Measurements from ENCODE around the gene FGF4.

Gene FGF4

DNA sequence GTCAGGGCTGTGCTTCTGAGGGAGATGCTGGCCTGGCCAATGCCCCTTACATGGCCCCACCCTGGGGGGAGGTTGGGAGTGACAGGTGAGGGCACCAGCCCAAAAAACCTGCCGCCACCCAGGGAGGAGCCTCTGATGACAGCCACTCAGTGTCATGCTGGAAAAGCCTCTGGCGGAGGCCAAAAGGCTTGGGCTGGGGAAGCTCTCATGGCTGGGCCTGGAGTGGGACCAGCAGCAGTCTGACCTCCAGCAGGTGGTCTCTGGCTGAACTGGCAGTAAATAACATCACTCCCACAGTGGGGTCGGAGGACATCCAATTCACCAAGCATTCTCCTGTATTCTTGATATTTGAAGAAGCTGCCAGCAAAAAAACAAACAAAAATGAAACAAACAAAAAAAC lies 24.0 kb upstream of the FGF4 start:
- Histone ChIP-seq H3K9me3 (ENCODE audit: insufficient read depth, low read depth, low read length) (no peaks in the 10 kb centered on the region), H3F3A (ENCODE audit: low read depth) (no peaks in the 10 kb centered on the region), H4K20me1 (ENCODE audit: insufficient read depth, low read length, poor library complexity, severe bottlenecking) (no peaks in the 10 kb centered on the region), H3K9me2 (replicated peaks; ENCODE audit: low read depth, low read length) (no peaks in the 10 kb centered on the region), H3K36me3 (ENCODE audit: insufficient read depth, low read length) (no peaks in the 10 kb centered on the region), H3K27me3 (ENCODE audit: insufficient read depth, low read length, poor library complexity, severe bottlenecking) (no peaks in the 10 kb centered on the region), H3K9ac (ENCODE audit: low read depth, low read length, poor library complexity, severe bottlenecking) (no peak overlapping the region), H3K4me3 (ENCODE audit: low read length, poor library complexity, severe bottlenecking) (no peak overlapping the region), H3K4me1 (ENCODE audit: insufficient read depth, low read length, poor library complexity, severe bottlenecking) (no peaks in the 10 kb centered on the region), H3K4me2 (ENCODE audit: low read depth, low read length, poor library complexity, severe bottlenecking) (no peak overlapping the region), H3K79me2 (ENCODE audit: insufficient read depth, low read length) (no peaks in the 10 kb centered on the region), H2AFZ (ENCODE audit: low read length) (no peak overlapping the region)
- TF ChIP-seq, protein P1, sequence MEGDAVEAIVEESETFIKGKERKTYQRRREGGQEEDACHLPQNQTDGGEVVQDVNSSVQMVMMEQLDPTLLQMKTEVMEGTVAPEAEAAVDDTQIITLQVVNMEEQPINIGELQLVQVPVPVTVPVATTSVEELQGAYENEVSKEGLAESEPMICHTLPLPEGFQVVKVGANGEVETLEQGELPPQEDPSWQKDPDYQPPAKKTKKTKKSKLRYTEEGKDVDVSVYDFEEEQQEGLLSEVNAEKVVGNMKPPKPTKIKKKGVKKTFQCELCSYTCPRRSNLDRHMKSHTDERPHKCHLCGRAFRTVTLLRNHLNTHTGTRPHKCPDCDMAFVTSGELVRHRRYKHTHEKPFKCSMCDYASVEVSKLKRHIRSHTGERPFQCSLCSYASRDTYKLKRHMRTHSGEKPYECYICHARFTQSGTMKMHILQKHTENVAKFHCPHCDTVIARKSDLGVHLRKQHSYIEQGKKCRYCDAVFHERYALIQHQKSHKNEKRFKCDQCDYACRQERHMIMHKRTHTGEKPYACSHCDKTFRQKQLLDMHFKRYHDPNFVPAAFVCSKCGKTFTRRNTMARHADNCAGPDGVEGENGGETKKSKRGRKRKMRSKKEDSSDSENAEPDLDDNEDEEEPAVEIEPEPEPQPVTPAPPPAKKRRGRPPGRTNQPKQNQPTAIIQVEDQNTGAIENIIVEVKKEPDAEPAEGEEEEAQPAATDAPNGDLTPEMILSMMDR (conservative IDR thresholded peaks at IDR 0.05; ENCODE audit: low read length), result no peak
- no peak for TF ChIP-seq EZH2phosphoT487 (IDR thresholded peaks at IDR 0.05; ENCODE audit: borderline replicate concordance)

DNA sequence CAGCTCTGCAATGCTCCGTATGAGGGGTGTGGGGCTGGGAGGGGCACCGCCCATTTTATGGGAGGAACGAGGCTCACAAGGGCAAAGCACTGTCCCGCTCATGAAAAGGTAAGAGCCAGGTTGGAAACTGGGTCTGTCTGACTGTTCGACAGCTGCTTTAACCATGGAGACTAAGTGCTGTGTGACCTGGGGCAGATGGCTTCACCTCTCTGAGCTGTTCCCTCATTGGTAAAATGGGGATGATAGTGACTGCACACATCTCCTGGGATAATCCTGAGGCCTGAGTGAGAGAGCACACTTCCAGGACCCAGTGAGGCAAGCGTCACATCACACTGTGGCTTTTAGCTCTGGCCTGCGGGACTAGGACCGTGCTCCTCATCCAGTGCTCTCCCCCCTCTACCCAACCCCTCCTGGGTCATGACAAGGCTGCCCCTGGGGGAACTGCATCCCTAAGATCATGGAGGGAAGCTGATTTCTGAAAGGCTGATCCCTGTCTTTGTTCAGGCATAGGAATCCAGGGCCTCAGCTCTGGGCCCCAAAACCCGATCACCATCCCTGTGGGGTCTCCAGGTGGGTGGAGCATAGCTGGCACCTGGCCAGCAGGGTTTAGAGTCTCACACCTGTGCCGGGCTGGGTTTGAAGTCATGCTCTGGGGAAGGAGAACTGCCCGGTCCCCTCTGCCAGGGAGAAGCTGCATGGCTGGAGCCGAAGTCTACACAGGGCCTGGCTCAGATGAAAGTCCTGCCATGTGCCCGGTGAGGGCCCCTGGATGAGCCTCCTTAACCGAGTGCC lies 22.8 kb upstream of the FGF4 start:
- TF ChIP-seq, protein P1 (conservative IDR thresholded peaks at IDR 0.05; ENCODE audit: low read length), result no peak
- TF ChIP-seq EZH2phosphoT487 (IDR thresholded peaks at IDR 0.05; ENCODE audit: borderline replicate concordance), result no peak
- no peaks in the 10 kb centered on the region for H3K9me3 ChIP-seq (ENCODE audit: insufficient read depth, low read depth, low read length)
- H3K4me1 ChIP-seq (ENCODE audit: insufficient read depth, low read length, poor library complexity, severe bottlenecking), result no peaks in the 10 kb centered on the region
- H2AFZ ChIP-seq (ENCODE audit: low read length), result no peak overlapping the region
- H3K4me3 ChIP-seq (ENCODE audit: low read length, poor library complexity, severe bottlenecking), result no peak overlapping the region
- H3F3A ChIP-seq (ENCODE audit: low read depth), result no peaks in the 10 kb centered on the region
- no peaks in the 10 kb centered on the region for H3K36me3 ChIP-seq (ENCODE audit: insufficient read depth, low read length)
- H3K9ac ChIP-seq (ENCODE audit: low read depth, low read length, poor library complexity, severe bottlenecking), result no peak overlapping the region
- H3K27me3 ChIP-seq (ENCODE audit: insufficient read depth, low read length, poor library complexity, severe bottlenecking), result no peaks in the 10 kb centered on the region
- no peak overlapping the region for H3K4me2 ChIP-seq (ENCODE audit: low read depth, low read length, poor library complexity, severe bottlenecking)
- H4K20me1 ChIP-seq (ENCODE audit: insufficient read depth, low read length, poor library complexity, severe bottlenecking), result no peaks in the 10 kb centered on the region
- no peaks in the 10 kb centered on the region for H3K79me2 ChIP-seq (ENCODE audit: insufficient read depth, low read length)
- no peaks in the 10 kb centered on the region for H3K9me2 ChIP-seq (replicated peaks; ENCODE audit: low read depth, low read length)

DNA sequence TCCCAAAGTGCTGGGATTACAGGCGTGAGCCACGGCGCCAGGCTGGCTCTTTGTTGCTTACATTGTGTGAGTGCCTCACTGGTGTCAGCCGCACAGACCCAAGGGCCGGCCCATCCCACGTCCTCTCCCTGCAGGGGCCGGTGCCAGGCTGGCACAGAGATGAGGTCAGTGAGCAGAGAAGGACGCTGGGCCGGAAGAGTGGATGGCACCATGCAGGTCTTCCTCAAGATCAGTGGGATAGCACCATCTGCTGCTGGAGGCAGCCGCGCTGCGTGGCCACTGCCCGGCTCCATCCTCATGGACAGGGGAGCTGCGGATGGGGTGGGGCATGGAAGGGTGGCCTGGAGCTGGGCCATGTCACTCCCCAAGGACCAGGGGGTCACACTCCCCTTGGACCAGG lies 22.0 kb upstream of the FGF4 start:
- Histone ChIP-seq H3K4me2 (ENCODE audit: low read depth, low read length, poor library complexity, severe bottlenecking) (no peak overlapping the region), H3K36me3 (ENCODE audit: insufficient read depth, low read length) (no peaks in the 10 kb centered on the region), H3K4me1 (ENCODE audit: insufficient read depth, low read length, poor library complexity, severe bottlenecking) (no peaks in the 10 kb centered on the region), H3K27me3 (ENCODE audit: insufficient read depth, low read length, poor library complexity, severe bottlenecking) (no peaks in the 10 kb centered on the region), H3F3A (ENCODE audit: low read depth) (no peaks in the 10 kb centered on the region), H3K4me3 (ENCODE audit: low read length, poor library complexity, severe bottlenecking) (no peak overlapping the region), H3K9me3 (ENCODE audit: insufficient read depth, low read depth, low read length) (no peaks in the 10 kb centered on the region), H3K9ac (ENCODE audit: low read depth, low read length, poor library complexity, severe bottlenecking) (no peak overlapping the region), H3K9me2 (replicated peaks; ENCODE audit: low read depth, low read length) (no peaks in the 10 kb centered on the region), H2AFZ (ENCODE audit: low read length) (no peak overlapping the region), H3K79me2 (ENCODE audit: insufficient read depth, low read length) (no peaks in the 10 kb centered on the region), H4K20me1 (ENCODE audit: insufficient read depth, low read length, poor library complexity, severe bottlenecking) (no peaks in the 10 kb centered on the region)
- TF ChIP-seq, protein P1 (conservative IDR thresholded peaks at IDR 0.05; ENCODE audit: low read length), result no peak
- TF ChIP-seq EZH2phosphoT487 (IDR thresholded peaks at IDR 0.05; ENCODE audit: borderline replicate concordance), result no peak

All from Loucy (cell line).